Endothelial cell of umbilical vein (primary cell): ENCODE measurements around the gene ALOXE3. TPM values are rescaled to one million over a fixed set of nuclear protein-coding genes. Genes with fewer than 3 reads are reported as not detected.
A peak's percentile ranks its signal among the peaks of the same experiment; 100 is the strongest.
"Not testable (repeated sequence)": the region's sequence is repeated elsewhere in the genome, so short reads cannot be mapped to it uniquely, and the experiment has no call there.

Experiments used
- BruUV-seq: library from RNA; stranded (reverse); fragments of 400-500 nt; replicated peaks from 2 replicates; lab custom pipeline; 2021; lab: Mats Ljungman, UMichigan
- CTCF ChIA-PET: fragments of 300-600, 350-600 bp; sonication (Branson Sonifier 250); formaldehyde crosslinking; loops from one replicate; lab custom pipeline; 2021; ENCODE audit warnings: antibody characterized with exemption, inconsistent platforms; lab: Charles Lee
- POLR2A ChIA-PET: fragments of 300-600, 350-600 bp; sonication (Branson Sonifier 250); formaldehyde crosslinking; loops from one replicate; lab custom pipeline; 2021; ENCODE audit warnings: antibody characterized with exemption, inconsistent platforms; lab: Charles Lee
- DNase-seq: peaks from one replicate; pipeline ENCODE4 v3.0.0-alpha.2; 2011; ENCODE audit warnings: low read depth, low spot score
- FAIRE-seq: peaks from 2 replicates; lab custom pipeline; 2011; peaks lifted over from hg19 to GRCh38; lab: Jason Lieb, UNC
- H2AFZ ChIP-seq: 2 replicates; pipeline ENCODE4 v1.6.0; 2012; ENCODE audit warnings: low read depth, low read length, control low read depth, inconsistent platforms
- H3K27ac ChIP-seq: 2 replicates; pipeline ENCODE4 v1.5.1; 2011; ENCODE audit warnings: low read depth, mild to moderate bottlenecking, control low read depth, low read length, moderate library complexity; ENCODE audit not compliant: insufficient read depth
- H3K27me3 ChIP-seq, 2 experiments: 2 replicates each; pipeline versions ENCODE4 v1.6.0 to v1.6.1; 2011; ENCODE audit warnings: low read length in 2 of 2, mixed read lengths in 1 of 2; ENCODE audit not compliant: control insufficient read depth in 2 of 2, insufficient read depth in 2 of 2
- H3K36me3 ChIP-seq, 2 experiments: 2 replicates in 1 of 2; 3 replicates in 1 of 2; pipeline ENCODE4 v1.5.1; 2011; ENCODE audit warnings: low read length in 2 of 2, mild to moderate bottlenecking in 1 of 2, moderate library complexity in 1 of 2; ENCODE audit not compliant: control insufficient read depth in 2 of 2, insufficient read depth in 2 of 2; ENCODE audit errors: extremely low read depth in 1 of 2
- H3K4me1 ChIP-seq: 3 replicates; pipeline ENCODE4 v1.5.1; 2011; ENCODE audit warnings: mild to moderate bottlenecking, low read length; ENCODE audit not compliant: control insufficient read depth, insufficient read depth; ENCODE audit errors: extremely low read depth
- H3K4me2 ChIP-seq: 2 replicates; pipeline ENCODE4 v1.6.1; 2011; ENCODE audit warnings: low read length, control low read depth, mixed read lengths; ENCODE audit not compliant: insufficient read depth
- H3K4me3 ChIP-seq, 3 experiments: fragments of 200-600 bp in 1 of 3; sonication (generic), shearing (Covaris generic) in 1 of 3; replicated peaks in 1 of 3; 2 replicates each; pipeline ENCODE4 v1.5.1; 2011 to 2016; ENCODE audit warnings: control low read depth in 3 of 3, low read length in 3 of 3, mild to moderate bottlenecking in 2 of 3, inconsistent platforms in 1 of 3, low read depth in 1 of 3, moderate library complexity in 1 of 3; ENCODE audit not compliant: insufficient read depth in 1 of 3
- H3K79me2 ChIP-seq: 2 replicates; pipeline ENCODE4 v1.6.0; 2012; ENCODE audit warnings: low read length, inconsistent platforms; ENCODE audit not compliant: control insufficient read depth, insufficient read depth
- H3K9ac ChIP-seq: replicated peaks from 2 replicates; pipeline ENCODE3; 2011; ENCODE audit warnings: low read length, control low read depth; ENCODE audit not compliant: insufficient read depth; ENCODE audit errors: extremely low read depth
- H3K9me1 ChIP-seq: replicated peaks from 3 replicates; pipeline ENCODE4 v1.6.0; 2011; ENCODE audit warnings: mild to moderate bottlenecking, low read length; ENCODE audit not compliant: control insufficient read depth, insufficient read depth; ENCODE audit errors: extremely low read depth
- H3K9me3 ChIP-seq: replicated peaks from 2 replicates; pipeline ENCODE4 v1.5.1; 2012; ENCODE audit warnings: low read length, inconsistent platforms; ENCODE audit not compliant: control insufficient read depth, insufficient read depth
- H4K20me1 ChIP-seq: replicated peaks from 2 replicates; pipeline ENCODE3; 2011; ENCODE audit warnings: mild to moderate bottlenecking, low read length; ENCODE audit not compliant: control insufficient read depth, insufficient read depth; ENCODE audit errors: extremely low read depth
- EZH2 ChIP-seq: IDR thresholded peaks from 2 replicates; pipeline ENCODE4 v1.6.1; 2012; ENCODE audit warnings: borderline replicate concordance, low read depth, mild to moderate bottlenecking, moderate library complexity, low read length, inconsistent platforms; ENCODE audit not compliant: severe bottlenecking
- FOS ChIP-seq: IDR thresholded peaks from 2 replicates; pipeline ENCODE4 v1.6.1; 2011; ENCODE audit warnings: mild to moderate bottlenecking, low read length, moderate library complexity, borderline replicate concordance; ENCODE audit not compliant: insufficient read depth
- JUN ChIP-seq: IDR thresholded peaks from 2 replicates; pipeline ENCODE4 v1.6.1; 2011; ENCODE audit warnings: borderline replicate concordance, low read depth; ENCODE audit not compliant: insufficient read length, insufficient read depth
- POLR2AphosphoS5 ChIP-seq: IDR thresholded peaks from 2 replicates; pipeline ENCODE4 v1.6.1; 2012; ENCODE audit warnings: low read depth, mild to moderate bottlenecking, control low read depth, low read length, moderate library complexity; ENCODE audit not compliant: insufficient read depth
- dilution Hi-C: fragments of 300-500 bp; cut with MboI; formaldehyde crosslinking; loops from one replicate; pipeline ENCODE4 v1.15.0; 2019; ENCODE audit warnings: low sequenced_read_pairs; ENCODE audit not compliant: extremely low pct_ligation_motif_present
- intact Hi-C: fragments of 100-400 bp; cut with micrococcal nuclease; formaldehyde crosslinking; loops from one replicate; pipeline ENCODE4 v1.10.0; 2022
- polyA plus RNA-seq, 4 experiments: library from polyadenylated mRNA; depleted of rRNA in 3 of 4; stranded (reverse) in 3 of 4; unstranded in 1 of 4; fragments of >200 nt; gene quantifications; 2 replicates each; pipeline versions ENCODE4 v1.2.1 to v1.2.3, GENCODE V29; 2011 to 2012; ENCODE audit warnings: missing spikeins in 1 of 4
- total RNA-seq: library from RNA; stranded (reverse); gene quantifications from 2 replicates; pipeline ENCODE4 v1.2.3, GENCODE V29; 2021
- TF ChIP-seq, protein P1 (sequence below): IDR thresholded peaks from 2 replicates; pipeline ENCODE4 v1.6.1; 2011; ENCODE audit not compliant: insufficient read depth, insufficient read length
- TF ChIP-seq, protein P2 (sequence below), 2 donors: IDR thresholded peaks; 1 replicate in 1 of 2; 2 replicates in 1 of 2; pipeline ENCODE4 v1.5.1; 2011; ENCODE audit warnings: low read length in 2 of 2, mild to moderate bottlenecking in 2 of 2, moderate library complexity in 2 of 2, control low read depth in 1 of 2, inconsistent platforms in 1 of 2, low read depth in 1 of 2; ENCODE audit not compliant: insufficient read depth in 1 of 2; ENCODE audit errors: extremely low read depth in 1 of 2

ALOXE3 gene
- total and polyA plus RNA-seq, 2 donors (not counting 3 experiments of a cell fraction or from before 2014, with no cell fraction given), result 0.01 TPM; not detected in 1

DNA sequence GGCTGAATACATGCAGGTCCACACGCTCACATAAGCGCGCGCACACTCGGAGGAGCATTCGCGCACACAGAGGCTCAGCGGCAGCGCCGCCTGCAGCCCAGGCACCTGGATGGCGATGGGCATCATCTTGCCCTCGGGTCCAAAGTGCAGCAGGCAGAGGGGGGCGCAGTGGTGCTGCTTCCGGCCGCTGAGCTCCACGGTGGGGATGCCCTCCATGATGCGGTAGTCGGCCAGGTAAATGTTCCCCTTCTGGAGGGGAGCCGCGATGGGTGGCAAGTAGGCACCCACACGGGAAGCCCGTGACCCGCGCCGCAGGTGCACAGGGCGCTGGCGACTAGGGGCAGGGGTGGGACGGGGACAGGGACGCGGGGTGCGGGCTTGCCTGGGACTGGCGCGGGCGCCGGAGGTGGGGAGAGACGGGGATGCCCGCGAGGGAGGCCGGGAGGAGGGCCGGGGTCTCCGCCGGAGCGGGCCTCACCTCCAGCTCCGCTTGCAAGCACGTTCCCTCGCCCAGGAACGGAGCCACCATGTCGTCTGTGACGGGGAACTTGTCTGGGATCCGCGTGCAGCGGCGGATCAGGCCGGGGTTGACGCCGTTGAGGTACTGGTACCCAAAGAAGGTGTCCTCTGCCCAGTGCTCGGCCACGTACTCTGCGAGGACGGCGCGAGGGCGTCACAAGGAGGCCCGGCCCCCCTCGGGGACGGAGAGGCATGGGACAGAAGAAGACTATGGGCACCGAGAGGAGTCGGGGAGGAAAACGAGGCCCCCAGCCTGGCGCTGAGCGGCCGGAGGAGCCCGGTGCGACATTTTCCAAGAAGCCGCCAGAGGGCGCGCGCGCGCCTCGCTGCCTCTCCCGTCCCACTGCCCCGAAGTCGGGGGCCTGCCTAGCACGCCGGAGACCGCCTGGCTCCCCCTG, 38.8 kb downstream of the ALOXE3 start:
- Histone ChIP-seq H3K36me3 (no peaks in the 10 kb centered on the region), H3K27me3 (peaks cover 17 to 23% of the 10 kb centered on the region in 2 experiments), H3K4me3 (peak overlapping the region in 2 of 3 experiments; percentile 20 to 32), H3K9me3 (no peaks in the 10 kb centered on the region), H3K9me1 (no peaks in the 10 kb centered on the region), H2AFZ (peak overlapping the region; percentile 96), H3K79me2 (no peaks in the 10 kb centered on the region), H3K4me2 (peak overlapping the region; percentile 92), H3K4me1 (peaks cover 6% of the 10 kb centered on the region), H4K20me1 (no peaks in the 10 kb centered on the region), H3K27ac (no peak overlapping the region), H3K9ac (no peak overlapping the region)
- dilution Hi-C loops, result no loop called here
- FAIRE-seq (peak; percentile 82), DNase-seq (peak; percentile 46)
- TF ChIP-seq, protein P1, sequence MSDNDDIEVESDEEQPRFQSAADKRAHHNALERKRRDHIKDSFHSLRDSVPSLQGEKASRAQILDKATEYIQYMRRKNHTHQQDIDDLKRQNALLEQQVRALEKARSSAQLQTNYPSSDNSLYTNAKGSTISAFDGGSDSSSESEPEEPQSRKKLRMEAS, result no peak
- no peak for TF ChIP-seq FOS
- no peak for TF ChIP-seq POLR2AphosphoS5
- no peak for TF ChIP-seq JUN
- TF ChIP-seq, protein P2, sequence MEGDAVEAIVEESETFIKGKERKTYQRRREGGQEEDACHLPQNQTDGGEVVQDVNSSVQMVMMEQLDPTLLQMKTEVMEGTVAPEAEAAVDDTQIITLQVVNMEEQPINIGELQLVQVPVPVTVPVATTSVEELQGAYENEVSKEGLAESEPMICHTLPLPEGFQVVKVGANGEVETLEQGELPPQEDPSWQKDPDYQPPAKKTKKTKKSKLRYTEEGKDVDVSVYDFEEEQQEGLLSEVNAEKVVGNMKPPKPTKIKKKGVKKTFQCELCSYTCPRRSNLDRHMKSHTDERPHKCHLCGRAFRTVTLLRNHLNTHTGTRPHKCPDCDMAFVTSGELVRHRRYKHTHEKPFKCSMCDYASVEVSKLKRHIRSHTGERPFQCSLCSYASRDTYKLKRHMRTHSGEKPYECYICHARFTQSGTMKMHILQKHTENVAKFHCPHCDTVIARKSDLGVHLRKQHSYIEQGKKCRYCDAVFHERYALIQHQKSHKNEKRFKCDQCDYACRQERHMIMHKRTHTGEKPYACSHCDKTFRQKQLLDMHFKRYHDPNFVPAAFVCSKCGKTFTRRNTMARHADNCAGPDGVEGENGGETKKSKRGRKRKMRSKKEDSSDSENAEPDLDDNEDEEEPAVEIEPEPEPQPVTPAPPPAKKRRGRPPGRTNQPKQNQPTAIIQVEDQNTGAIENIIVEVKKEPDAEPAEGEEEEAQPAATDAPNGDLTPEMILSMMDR (IDR thresholded peaks at IDR 0.05; ENCODE audit: extremely low read depth in 1 of 2, insufficient read depth in 1 of 2, low read depth in 1 of 2, low read length in 2 of 2), result peak; percentile 83 to 91
- TF ChIP-seq EZH2, result peak; percentile 72
- intact Hi-C loops, result loop anchor here (1.0 to 2.0 kb wide), 3 partner anchors 19 to 79 kb away; partner anchors contain the start of gene ALOXE3
- CTCF ChIA-PET, result interaction anchor here (0.7 to 3.0 kb wide), 13 partner anchors 8 to 40 kb away, joined by 3 to 31 read pairs (median 4); partner anchors contain the start of gene ALOX12B
- POLR2A ChIA-PET, result no interaction called here
- no TSS peak for BruUV-seq

- H3K4me2 ChIP-seq, POLR2A ChIA-PET, intact Hi-C loops, H3K9ac ChIP-seq, H3K4me1 ChIP-seq, H2AFZ ChIP-seq, H3K4me3 ChIP-seq, BruUV-seq, H3K9me1 ChIP-seq, H3K9me3 ChIP-seq, H4K20me1 ChIP-seq, H3K27ac ChIP-seq, H3K79me2 ChIP-seq, H3K36me3 ChIP-seq, FAIRE-seq, DNase-seq, dilution Hi-C loops: not testable (repeated sequence)
- peaks cover 29 to 34% of the 10 kb centered on the region in 2 experiments for H3K27me3 ChIP-seq
- CTCF ChIA-PET, result interaction anchor here (0.6 to 2.1 kb wide), 6 partner anchors 9 to 314 kb away, joined by 3 to 14 read pairs (median 4); partner anchors contain the start of gene ALOX12B
These were observed 40.4 kb downstream of the ALOXE3 start for GRCh38 chr17:8077939-8078338.
